ENCODE results near the gene NUDT14. TPM values are rescaled to one million over a fixed set of nuclear protein-coding genes. Genes with fewer than 3 reads are reported as not detected.

Gene NUDT14
- polyA plus RNA-seq, 1 experiment = 10.9 TPM

- TF ChIP-seq CTCF (IDR thresholded peaks at IDR 0.05; ENCODE audit: insufficient read depth, low read depth, low read length) = no peak
- Histone ChIP-seq H3K4me3 (ENCODE audit: low read depth, low read length) (no peak overlapping the region), H3K27me3 (ENCODE audit: control insufficient read depth, insufficient read depth, low read length) (no peaks in the 10 kb centered on the region), H3K36me3 (ENCODE audit: control insufficient read depth, insufficient read depth, low read length) (peaks cover 32% of the 10 kb centered on the region)
- ChIA-PET CTCF (no interaction called here), POLR2A (no interaction called here)
- no peak for DNase-seq (ENCODE audit: low read depth)
These were observed 39.8 kb upstream of the NUDT14 start for GRCh38 chr14:105220699-105221597.

- ChIA-PET CTCF (no interaction called here), POLR2A (no interaction called here)
- H3K27me3 ChIP-seq (ENCODE audit: control insufficient read depth, insufficient read depth, low read length) = no peaks in the 10 kb centered on the region
- peaks cover 32% of the 10 kb centered on the region for H3K36me3 ChIP-seq (ENCODE audit: control insufficient read depth, insufficient read depth, low read length)
- no peak for DNase-seq (ENCODE audit: low read depth)
- no peak for TF ChIP-seq CTCF (IDR thresholded peaks at IDR 0.05; ENCODE audit: insufficient read depth, low read depth, low read length)
- no peak overlapping the region for H3K4me3 ChIP-seq (ENCODE audit: low read depth, low read length)
These were observed 38.6 kb upstream of the NUDT14 start for GRCh38 chr14:105219753-105220152.

- Histone ChIP-seq H3K27me3 (ENCODE audit: control insufficient read depth, insufficient read depth, low read length) (no peaks in the 10 kb centered on the region), H3K36me3 (ENCODE audit: control insufficient read depth, insufficient read depth, low read length) (peaks cover 34% of the 10 kb centered on the region), H3K4me3 (ENCODE audit: low read depth, low read length) (no peak overlapping the region)
- ChIA-PET CTCF (interaction anchor here (0.6 to 1.2 kb wide), 2 partner anchors 14 to 63 kb away, joined by 3 to 4 read pairs; no protein-coding TSS in a partner anchor), POLR2A (no interaction called here)
- no peak for DNase-seq (ENCODE audit: low read depth)
- no peak for TF ChIP-seq CTCF (IDR thresholded peaks at IDR 0.05; ENCODE audit: insufficient read depth, low read depth, low read length)
These were observed 38.0 kb upstream of the NUDT14 start for GRCh38 chr14:105219043-105219612.

GRCh38 chr14:105218611-105219010 is 37.5 kb upstream of the NUDT14 start:
- ChIA-PET CTCF (interaction anchor here (0.6 to 1.2 kb wide), 3 partner anchors 14 to 63 kb away, joined by 3 to 4 read pairs (median 3); no protein-coding TSS in a partner anchor), POLR2A (no interaction called here)
- H3K36me3 ChIP-seq (ENCODE audit: control insufficient read depth, insufficient read depth, low read length) = peaks cover 33% of the 10 kb centered on the region
- no peak for DNase-seq (ENCODE audit: low read depth)
- no peaks in the 10 kb centered on the region for H3K27me3 ChIP-seq (ENCODE audit: control insufficient read depth, insufficient read depth, low read length)
- TF ChIP-seq CTCF (IDR thresholded peaks at IDR 0.05; ENCODE audit: insufficient read depth, low read depth, low read length) = no peak
- no peak overlapping the region for H3K4me3 ChIP-seq (ENCODE audit: low read depth, low read length)

GRCh38 chr14:105217774-105218173 is 36.7 kb upstream of the NUDT14 start:
- peaks cover 32% of the 10 kb centered on the region for H3K36me3 ChIP-seq (ENCODE audit: control insufficient read depth, insufficient read depth, low read length)
- no peak overlapping the region for H3K4me3 ChIP-seq (ENCODE audit: low read depth, low read length)
- TF ChIP-seq CTCF (IDR thresholded peaks at IDR 0.05; ENCODE audit: insufficient read depth, low read depth, low read length) = no peak
- ChIA-PET POLR2A (no interaction called here), CTCF (interaction anchor here (0.9 to 1.0 kb wide), 3 partner anchors 15 to 134 kb away, joined by 3 read pairs; no protein-coding TSS in a partner anchor)
- DNase-seq (ENCODE audit: low read depth) = no peak
- H3K27me3 ChIP-seq (ENCODE audit: control insufficient read depth, insufficient read depth, low read length) = no peaks in the 10 kb centered on the region

All from BJ (cell line).